HFFc6 (cell line): ENCODE measurements around the gene CCDC57. TPM values are rescaled to one million over a fixed set of nuclear protein-coding genes. Genes with fewer than 3 reads are reported as not detected.

Experiments used
- DNase-seq: peaks from one replicate; pipeline ENCODE4 v3.0.0-alpha.2; 2018
- H3K27ac Mint-ChIP-seq: 2 replicates; pipeline ENCODE4 v1.8.0; 2020; ENCODE audit warnings: mild to moderate bottlenecking, mixed read lengths
- H3K27me3 Mint-ChIP-seq: 2 replicates; pipeline ENCODE4 v1.8.0; 2021; ENCODE audit warnings: mild to moderate bottlenecking, moderate library complexity, mixed read lengths; ENCODE audit not compliant: insufficient read depth
- H3K36me3 Mint-ChIP-seq: 2 replicates; pipeline ENCODE4 v1.8.0; 2021; ENCODE audit warnings: low read depth, mixed read lengths
- H3K4me1 Mint-ChIP-seq: 2 replicates; pipeline ENCODE4 v1.8.0; 2020; ENCODE audit warnings: low read depth, mixed read lengths
- H3K4me3 Mint-ChIP-seq: 2 replicates; pipeline ENCODE4 v1.8.0; 2020; ENCODE audit warnings: mild to moderate bottlenecking, moderate library complexity, mixed read lengths
- H3K9me3 Mint-ChIP-seq: 2 replicates; pipeline ENCODE4 v1.8.0; 2020; ENCODE audit warnings: mild to moderate bottlenecking, mixed read lengths
- CTCF ChIP-seq: fragments of 200-600 bp; sonication (generic); IDR thresholded peaks from 2 replicates; pipeline ENCODE4 v1.5.0; 2021; ENCODE audit warnings: antibody characterized with exemption, mild to moderate bottlenecking
- total RNA-seq, 6 experiments: library from RNA; stranded (reverse); fragmentation: NEBNext Ultra II Directional; extraction: Animal tissue kit (Norgen Biotek cat#: 25700); gene quantifications; 2 replicates in 1 of 6; 3 replicates in 5 of 6; pipeline ENCODE4 v1.2.3, GENCODE V29; 2021

The CCDC57 gene
- total RNA-seq, 6 experiments from 2014 or later, result 12.8 to 15.6 (median 13.6) TPM

GRCh38 chr17:82238472-82239201, 26.0 kb upstream of the CCDC57 start:
- H3K27ac Mint-ChIP-seq, result peak overlapping the region; percentile 87
- peaks cover 17% of the 10 kb centered on the region for H3K36me3 Mint-ChIP-seq
- peak overlapping the region; percentile 63 for H3K4me3 Mint-ChIP-seq
- TF ChIP-seq CTCF, result no peak
- H3K9me3 Mint-ChIP-seq, result peaks cover 8% of the 10 kb centered on the region
- peaks cover 45% of the 10 kb centered on the region for H3K27me3 Mint-ChIP-seq
- peak; percentile 81 for DNase-seq
- H3K4me1 Mint-ChIP-seq, result peaks cover 53% of the 10 kb centered on the region

GRCh38 chr17:82237746-82238471, 25.3 kb upstream of the CCDC57 start:
- peaks cover 4% of the 10 kb centered on the region for H3K9me3 Mint-ChIP-seq
- peak overlapping the region; percentile 63; the same call in 1 of the 2 replicates for H3K4me3 Mint-ChIP-seq
- no peak for TF ChIP-seq CTCF
- peaks cover 10% of the 10 kb centered on the region; the same call in 1 of the 2 replicates for H3K36me3 Mint-ChIP-seq
- DNase-seq, result no peak
- H3K27me3 Mint-ChIP-seq, result peaks cover 41% of the 10 kb centered on the region
- H3K4me1 Mint-ChIP-seq, result peaks cover 49% of the 10 kb centered on the region
- peak overlapping the region; percentile 87 for H3K27ac Mint-ChIP-seq

- peaks cover 35% of the 10 kb centered on the region for H3K27me3 Mint-ChIP-seq
- DNase-seq, result no peak
- 0 out of 2 replicates have a peak overlapping the region, but pooled peaks have one; percentile 30 for H3K4me3 Mint-ChIP-seq
- H3K36me3 Mint-ChIP-seq, result peaks cover 5% of the 10 kb centered on the region; the same call in 1 of the 2 replicates
- H3K27ac Mint-ChIP-seq, result peak overlapping the region; percentile 64
- TF ChIP-seq CTCF, result no peak
- peaks cover 4% of the 10 kb centered on the region for H3K9me3 Mint-ChIP-seq
- H3K4me1 Mint-ChIP-seq, result peaks cover 42% of the 10 kb centered on the region
Measured at GRCh38 chr17:82237083-82237745, 24.6 kb upstream of the CCDC57 start.

GRCh38 chr17:82236142-82236971, 23.7 kb upstream of the CCDC57 start:
- H3K4me3 Mint-ChIP-seq, result no peak overlapping the region
- peaks cover 4% of the 10 kb centered on the region; the same call in 1 of the 2 replicates for H3K36me3 Mint-ChIP-seq
- H3K4me1 Mint-ChIP-seq, result peaks cover 37% of the 10 kb centered on the region
- peaks cover 31% of the 10 kb centered on the region for H3K27me3 Mint-ChIP-seq
- peak overlapping the region; percentile 51 for H3K27ac Mint-ChIP-seq
- peak; percentile 91 for TF ChIP-seq CTCF
- H3K9me3 Mint-ChIP-seq, result peaks cover 4% of the 10 kb centered on the region; the same call in 1 of the 2 replicates
- no peak for DNase-seq

GRCh38 chr17:82235775-82236141, 23.1 kb upstream of the CCDC57 start:
- DNase-seq, result no peak
- Mint-ChIP-seq H3K27ac (peak overlapping the region; percentile 51; the same call in 1 of the 2 replicates), H3K9me3 (peaks cover 4% of the 10 kb centered on the region; the same call in 1 of the 2 replicates), H3K4me3 (no peak overlapping the region), H3K36me3 (peaks cover 4% of the 10 kb centered on the region; the same call in 1 of the 2 replicates), H3K4me1 (peaks cover 31% of the 10 kb centered on the region), H3K27me3 (peaks cover 25% of the 10 kb centered on the region)
- no peak for TF ChIP-seq CTCF
